IPS DF 19.7 (cell line): ENCODE measurements around the gene MBD5.
"Not testable (repeated sequence)": the region's sequence is repeated elsewhere in the genome, so short reads cannot be mapped to it uniquely, and the experiment has no call there.

ENCODE experiments used
- DNase-seq: peaks from one replicate; pipeline ENCODE4 v3.0.0-alpha.2; 2013; ENCODE audit warnings: low read depth, low spot score

The MBD5 gene

GRCh38 chr2:148021059-148021861 lies at the start of gene MBD5:
MBD5 (plus strand) TSS chr2:148021091.
- no peak for DNase-seq

- DNase-seq, result no peak
Measured at GRCh38 chr2:147976102-147976501, 44.8 kb upstream of the MBD5 start.

GRCh38 chr2:147977679-147978078 lies 43.2 kb upstream of the MBD5 start:
- no peak for DNase-seq

- no peak for DNase-seq
Measured at GRCh38 chr2:147980940-147981528, 39.9 kb upstream of the MBD5 start.

GRCh38 chr2:147989102-147989501 lies 31.8 kb upstream of the MBD5 start:
- DNase-seq, result no peak

GRCh38 chr2:147989809-147990403 lies 31.0 kb upstream of the MBD5 start:
- no peak for DNase-seq

- not testable (repeated sequence) for DNase-seq
Measured at GRCh38 chr2:147994965-147995364, 25.9 kb upstream of the MBD5 start.

GRCh38 chr2:147996828-147997227 lies 24.1 kb upstream of the MBD5 start:
- DNase-seq, result no peak

- DNase-seq, result no peak
Measured at GRCh38 chr2:147998203-147998602, 22.7 kb upstream of the MBD5 start.

- no peak for DNase-seq
Measured at GRCh38 chr2:147999126-147999525, 21.8 kb upstream of the MBD5 start.

- DNase-seq, result no peak
Measured at GRCh38 chr2:148000095-148000494, 20.8 kb upstream of the MBD5 start.

GRCh38 chr2:148002420-148002819 lies 18.5 kb upstream of the MBD5 start:
- DNase-seq, result not testable (repeated sequence)

- no peak for DNase-seq
Measured at GRCh38 chr2:148006249-148007007, 14.5 kb upstream of the MBD5 start.

- DNase-seq, result no peak
Measured at GRCh38 chr2:148007219-148007900, 13.5 kb upstream of the MBD5 start.

GRCh38 chr2:148008411-148008810 lies 12.5 kb upstream of the MBD5 start:
- DNase-seq, result not testable (repeated sequence)

GRCh38 chr2:148013876-148014275 lies 7.0 kb upstream of the MBD5 start:
- DNase-seq, result no peak

- no peak for DNase-seq
Measured at GRCh38 chr2:148014616-148015015, 6.3 kb upstream of the MBD5 start.

GRCh38 chr2:148020111-148021058 lies 506 bp upstream of the MBD5 start, which contains the start of gene ORC4:
ORC4 (minus strand) TSS chr2:148020737; CDS start chr2:147975958, 44,779 bp downstream.
- DNase-seq, result peak; percentile 97

- DNase-seq, result no peak
Measured at GRCh38 chr2:148021886-148022285, 995 bp downstream of the MBD5 start.

GRCh38 chr2:148022351-148022750 lies 1.5 kb downstream of the MBD5 start:
- DNase-seq, result no peak
